Right cardiac atrium (tissue), 5 donors: Measurements from ENCODE around the gene TCTA. TPM values are rescaled to one million over a fixed set of nuclear protein-coding genes. Genes with fewer than 3 reads are reported as not detected.
A peak's percentile ranks its signal among the peaks of the same experiment; 100 is the strongest.

Source experiments
- ATAC-seq, 2 donors: fragments of 200-7000 bp; cut with Tn5 transposase; one replicate each; pipeline versions ENCODE4 v1.8.0 to v1.9.1; 2020; ENCODE audit warnings: moderate library complexity in 2 of 2, mild to moderate bottlenecking in 1 of 2
- DNase-seq, 3 donors: peaks; one replicate each; pipeline ENCODE4 v3.0.0-alpha.2; 2020
- H3K27ac ChIP-seq: one replicate; pipeline ENCODE4 v1.5.1; 2013; ENCODE audit warnings: mild to moderate bottlenecking, low read length, control low read depth, moderate library complexity
- H3K27me3 ChIP-seq: one replicate; pipeline ENCODE4 v1.6.1; 2013; ENCODE audit not compliant: control insufficient read depth, insufficient read depth
- H3K4me1 ChIP-seq: one replicate; pipeline ENCODE4 v1.6.1; 2013; ENCODE audit warnings: low read length; ENCODE audit not compliant: control insufficient read depth, insufficient read depth
- H3K4me3 ChIP-seq: one replicate; pipeline ENCODE4 v1.5.1; 2013; ENCODE audit warnings: low read length, control low read depth
- H3K9me3 ChIP-seq: one replicate; pipeline ENCODE4 v1.6.1; 2013; ENCODE audit warnings: low read length; ENCODE audit not compliant: control insufficient read depth
- WGBS: extraction: QIAGEN DNeasy Blood & Tissue Kit; methylation state at CpG from one replicate; pipeline ENCODE4 v1.1.7; 2013; 5-methylcytosine and 5-hydroxymethylcytosine counted together
- intact Hi-C, 4 donors: fragments of 100-400 bp; cut with DNase I; formaldehyde crosslinking; loops; one replicate each; pipeline versions ENCODE4 v1.11.0 to v1.14.0; 2022 to 2023
- polyA plus RNA-seq: library from polyadenylated mRNA; stranded (reverse); fragments of 200-250 nt; gene quantifications from one replicate; pipeline ENCODE4 v1.2.3, GENCODE V29; 2013
- total RNA-seq, 4 donors: library from RNA; stranded (reverse); fragmentation: NEBNext Ultra II Directional; extraction: Animal tissue kit (Norgen Biotek cat#: 25700); gene quantifications; one replicate each; pipeline ENCODE4 v1.2.1, GENCODE V29; 2021
- donor health status: healthy with polysubstance abuse.
- donor health status: DM: no; HTN: yes; CAD: no.
- donor health status: DM: no; HTN: no; CAD: no.
- donor health status: DM: no; HTN: yes; CAD: no; lungs with severe emphysema.
- donor health status: DM: yes; HTN: yes; CAD: no.

The TCTA gene
- total and polyA plus RNA-seq, 5 donors: 15.5 to 21.4 (median 19.4) TPM

DNA sequence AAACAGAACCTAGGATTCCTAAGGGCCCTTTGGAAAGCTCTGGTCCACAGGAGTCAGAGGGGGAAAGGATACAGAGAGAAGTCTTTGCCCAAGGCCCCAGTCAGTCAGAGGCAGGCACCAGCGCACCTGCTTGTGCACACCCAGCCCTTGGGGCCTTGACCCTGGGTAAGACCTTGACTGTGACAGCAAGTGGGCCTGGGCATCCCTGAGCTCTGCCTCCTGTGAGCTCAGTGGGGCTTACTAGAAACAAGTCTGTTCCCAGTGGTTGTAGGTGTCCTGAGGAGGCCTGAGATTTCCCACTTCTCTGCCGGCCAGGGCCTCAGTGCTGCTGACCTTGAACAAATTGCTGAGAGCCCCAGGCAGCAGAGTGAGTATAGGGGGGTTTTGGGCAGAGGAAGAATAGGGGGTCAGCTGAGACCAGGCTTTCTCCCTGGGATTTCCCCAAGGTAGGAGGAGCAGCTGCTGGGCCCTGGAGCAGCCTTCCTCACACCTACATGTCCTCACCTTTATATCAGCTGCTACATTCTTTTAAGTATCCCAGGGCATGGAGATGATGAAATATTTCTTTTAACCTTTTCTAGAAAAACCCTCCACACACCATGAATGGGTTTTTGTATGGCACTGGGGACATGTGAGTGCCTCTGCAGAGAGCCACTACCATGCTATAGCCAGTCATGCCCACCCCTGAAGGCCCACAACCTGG is 48.1 kb downstream of the TCTA start:
- Histone ChIP-seq H3K27ac (peak overlapping the region; percentile 13), H3K4me1 (peaks cover 9% of the 10 kb centered on the region), H3K9me3 (no peaks in the 10 kb centered on the region), H3K27me3 (no peaks in the 10 kb centered on the region), H3K4me3 (no peak overlapping the region)
- ATAC-seq (no peak), DNase-seq (no peak)
- intact Hi-C loops: loop anchor here in 1 of 4 donors (10.0 kb wide), 1 partner anchor 214 kb away; the partner anchor contains the start of gene APEH
- WGBS: 80% methylated on average over 2 of the region's 2 CpGs

DNA sequence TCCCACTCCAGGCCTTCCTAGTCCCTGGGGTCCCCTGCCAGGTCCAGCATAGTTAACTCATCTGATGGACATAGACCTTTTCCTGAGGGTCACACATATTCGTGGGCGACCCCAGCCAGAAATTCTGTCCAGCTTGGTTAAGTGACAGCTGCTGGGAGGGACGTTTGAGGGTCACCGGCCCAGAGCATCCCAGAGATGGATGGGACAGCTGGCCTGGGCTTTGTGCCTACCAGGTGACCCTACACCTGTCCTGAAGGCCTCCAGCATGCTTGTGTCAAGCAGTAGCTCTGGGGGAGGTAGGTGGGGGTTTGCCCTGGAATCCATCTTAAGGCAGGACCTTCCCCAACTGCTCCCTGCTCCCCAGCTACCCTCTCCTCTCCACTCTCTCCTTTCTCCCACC is 48.7 kb downstream of the TCTA start:
- Histone ChIP-seq H3K27me3 (no peaks in the 10 kb centered on the region), H3K27ac (no peak overlapping the region), H3K4me1 (peaks cover 14% of the 10 kb centered on the region), H3K4me3 (no peak overlapping the region), H3K9me3 (no peaks in the 10 kb centered on the region)
- intact Hi-C loops: loop anchor here in 1 of 4 donors (10.0 kb wide), 1 partner anchor 214 kb away; the partner anchor contains the start of gene APEH
- DNase-seq (no peak), ATAC-seq (no peak)
- WGBS: 83% methylated on average over 4 of the region's 4 CpGs

- no peak for ATAC-seq
- Histone ChIP-seq H3K4me1 (peaks cover 15% of the 10 kb centered on the region), H3K27ac (peak overlapping the region; percentile 54), H3K4me3 (no peak overlapping the region), H3K27me3 (no peaks in the 10 kb centered on the region), H3K9me3 (no peaks in the 10 kb centered on the region)
- intact Hi-C loops: loop anchor here in 1 of 4 donors (10.0 kb wide), 1 partner anchor 213 kb away; the partner anchor contains the start of gene APEH
- WGBS: 31% methylated on average over 1 of the region's 1 CpG
- DNase-seq: no peak
Observed at GRCh38 chr3:49461443-49462171, 49.4 kb downstream of the TCTA start.

- Histone ChIP-seq H3K4me3 (no peak overlapping the region), H3K9me3 (no peaks in the 10 kb centered on the region), H3K27ac (no peak overlapping the region), H3K27me3 (no peaks in the 10 kb centered on the region), H3K4me1 (peaks cover 15% of the 10 kb centered on the region)
- intact Hi-C loops: loop anchor here in 1 of 4 donors (10.0 kb wide), 1 partner anchor 213 kb away; the partner anchor contains the start of gene APEH
- WGBS: 57% methylated on average over 3 of the region's 3 CpGs
- ATAC-seq: no peak
- DNase-seq: no peak
Observed at GRCh38 chr3:49462222-49462621, 50.0 kb downstream of the TCTA start.

GRCh38 chr3:49465270-49466034 is 53.2 kb downstream of the TCTA start:
- Histone ChIP-seq H3K4me3 (no peak overlapping the region), H3K4me1 (peaks cover 16% of the 10 kb centered on the region), H3K9me3 (no peaks in the 10 kb centered on the region), H3K27me3 (no peaks in the 10 kb centered on the region), H3K27ac (peak overlapping the region; percentile 93)
- WGBS: 81% methylated on average over 18 of the region's 18 CpGs
- intact Hi-C loops: loop anchor here in 1 of 4 donors (10.0 kb wide), 1 partner anchor 209 kb away; the partner anchor contains the start of gene APEH
- peak; percentile 81 to 87 (median 85) for DNase-seq
- ATAC-seq: peak in 1 of 2 donors; percentile 7

Other genes starting within 250 kb of the TCTA start
- 10 to 100 TPM; 13.3 to 15.4 (median 14.4) TPM for gene CCDC71, start 246.1 kb upstream of the TCTA start, total RNA-seq
- gene CCDC71, start 246.1 kb upstream of the TCTA start, polyA plus RNA-seq: 12.0 TPM
- gene KLHDC8B, start 240.8 kb upstream of the TCTA start, total RNA-seq: 10 to 100 TPM; 54.7 to 74.6 (median 60.3) TPM
- gene KLHDC8B, start 240.8 kb upstream of the TCTA start, polyA plus RNA-seq: 52.8 TPM
- 1 to 10 TPM; 3.2 to 3.8 (median 3.4) TPM for gene C3orf62, start 135.2 kb upstream of the TCTA start, total RNA-seq
- gene C3orf62, start 135.2 kb upstream of the TCTA start, polyA plus RNA-seq: 3.9 TPM
- gene USP4, start 72.4 kb upstream of the TCTA start, total RNA-seq: 10 to 100 TPM; 36.6 to 46.0 (median 40.4) TPM
- 19.5 TPM for gene USP4, start 72.4 kb upstream of the TCTA start, polyA plus RNA-seq
- 100 to 1,000 TPM; 153 to 254 (median 196) TPM for gene GPX1, start 54.1 kb upstream of the TCTA start, total RNA-seq
- gene GPX1, start 54.1 kb upstream of the TCTA start, polyA plus RNA-seq: 258 TPM
- 100 to 1,000 TPM; 217 to 310 (median 265) TPM for gene RHOA, start 447 bp upstream of the TCTA start, total RNA-seq
- 142 TPM for gene RHOA, start 447 bp upstream of the TCTA start, polyA plus RNA-seq
- gene AMT, start 10.1 kb downstream of the TCTA start, total RNA-seq: 10 to 100 TPM; 17.4 to 33.7 (median 29.6) TPM
- 20.0 TPM for gene AMT, start 10.1 kb downstream of the TCTA start, polyA plus RNA-seq
- 10 to 100 TPM in 3 of 4 donors, 1 to 10 TPM in 1; 7.5 to 19.4 (median 18.4) TPM for gene NICN1, start 16.9 kb downstream of the TCTA start, total RNA-seq
- gene NICN1, start 16.9 kb downstream of the TCTA start, polyA plus RNA-seq: 13.3 TPM
- 100 to 1,000 TPM; 113 to 141 (median 121) TPM for gene DAG1, start 57.8 kb downstream of the TCTA start, total RNA-seq
- 64.0 TPM for gene DAG1, start 57.8 kb downstream of the TCTA start, polyA plus RNA-seq
- gene BSN, start 142.1 kb downstream of the TCTA start, total RNA-seq: 1 to 10 TPM in 1 of 4 donors, under 1 TPM in 3; 0.25 to 1.4 (median 0.39) TPM
- 0.38 TPM for gene BSN, start 142.1 kb downstream of the TCTA start, polyA plus RNA-seq